ENCODE data around the gene JPH2. TPM values are rescaled to one million over a fixed set of nuclear protein-coding genes. Genes with fewer than 3 reads are reported as not detected.

The JPH2 gene
- total RNA-seq, 6 experiments from 2014 or later = 0.09 to 0.31 (median 0.10) TPM; not detected in 1

- Histone ChIP-seq H3K4me1 (no peaks in the 10 kb centered on the region), H3K9me3 (no peaks in the 10 kb centered on the region), H3K4me3 (no peak overlapping the region), H3K27me3 (no peaks in the 10 kb centered on the region), H3K36me3 (no peaks in the 10 kb centered on the region), H3K27ac (no peak overlapping the region)
- ATAC-seq (peak; percentile 39 to 59 (median 49)), DNase-seq (peak in 1 of 3 donors; percentile 39)
- TF ChIP-seq CTCF (IDR thresholded peaks at IDR 0.05) = no peak
- no peak for TF ChIP-seq POLR2A (IDR thresholded peaks at IDR 0.05)
- intact Hi-C loops (cut with DNase I) = no loop called here
- WGBS (ENCODE audit: insufficient coverage, low coverage, low lambda C conversion rate, missing lambda C conversion rate) = 60% methylated on average over 9 of the region's 16 CpGs
These were observed 113.8 kb downstream of the JPH2 start for GRCh38 chr20:44073011-44073674.

- Histone ChIP-seq H3K36me3 (no peaks in the 10 kb centered on the region), H3K9me3 (no peaks in the 10 kb centered on the region), H3K4me3 (no peak overlapping the region), H3K27me3 (no peaks in the 10 kb centered on the region), H3K4me1 (no peaks in the 10 kb centered on the region), H3K27ac (no peak overlapping the region)
- TF ChIP-seq CTCF (IDR thresholded peaks at IDR 0.05) = no peak
- no peak for TF ChIP-seq POLR2A (IDR thresholded peaks at IDR 0.05)
- ATAC-seq (no peak), DNase-seq (no peak)
- 45% methylated on average over 6 of the region's 6 CpGs for WGBS (ENCODE audit: insufficient coverage, low coverage, low lambda C conversion rate, missing lambda C conversion rate)
- intact Hi-C loops (cut with DNase I) = no loop called here
These were observed 114.6 kb downstream of the JPH2 start for GRCh38 chr20:44072384-44072783.

GRCh38 chr20:44071526-44072111 lies 115.4 kb downstream of the JPH2 start:
- Histone ChIP-seq H3K9me3 (no peaks in the 10 kb centered on the region), H3K27me3 (no peaks in the 10 kb centered on the region), H3K36me3 (no peaks in the 10 kb centered on the region), H3K4me3 (no peak overlapping the region), H3K27ac (no peak overlapping the region), H3K4me1 (no peaks in the 10 kb centered on the region)
- ATAC-seq = no peak
- intact Hi-C loops (cut with DNase I) = no loop called here
- no peak for TF ChIP-seq POLR2A (IDR thresholded peaks at IDR 0.05)
- no peak for TF ChIP-seq CTCF (IDR thresholded peaks at IDR 0.05)
- WGBS (ENCODE audit: insufficient coverage, low coverage, low lambda C conversion rate, missing lambda C conversion rate) = 60% methylated on average over 6 of the region's 11 CpGs
- DNase-seq = peak in 1 of 3 donors; percentile 40

GRCh38 chr20:44071057-44071456 lies 115.9 kb downstream of the JPH2 start:
- Histone ChIP-seq H3K27me3 (no peaks in the 10 kb centered on the region), H3K4me3 (no peak overlapping the region), H3K4me1 (no peaks in the 10 kb centered on the region), H3K27ac (no peak overlapping the region), H3K36me3 (no peaks in the 10 kb centered on the region), H3K9me3 (no peaks in the 10 kb centered on the region)
- DNase-seq (no peak), ATAC-seq (no peak)
- intact Hi-C loops (cut with DNase I) = no loop called here
- TF ChIP-seq POLR2A (IDR thresholded peaks at IDR 0.05) = no peak
- no peak for TF ChIP-seq CTCF (IDR thresholded peaks at IDR 0.05)
- 79% methylated on average over 5 of the region's 10 CpGs for WGBS (ENCODE audit: insufficient coverage, low coverage, low lambda C conversion rate, missing lambda C conversion rate)
